ENCODE results near the gene CLPTM1L. TPM values are rescaled to one million over a fixed set of nuclear protein-coding genes. Genes with fewer than 3 reads are reported as not detected.
A peak's percentile ranks its signal among the peaks of the same experiment; 100 is the strongest.

Gene CLPTM1L, protein sequence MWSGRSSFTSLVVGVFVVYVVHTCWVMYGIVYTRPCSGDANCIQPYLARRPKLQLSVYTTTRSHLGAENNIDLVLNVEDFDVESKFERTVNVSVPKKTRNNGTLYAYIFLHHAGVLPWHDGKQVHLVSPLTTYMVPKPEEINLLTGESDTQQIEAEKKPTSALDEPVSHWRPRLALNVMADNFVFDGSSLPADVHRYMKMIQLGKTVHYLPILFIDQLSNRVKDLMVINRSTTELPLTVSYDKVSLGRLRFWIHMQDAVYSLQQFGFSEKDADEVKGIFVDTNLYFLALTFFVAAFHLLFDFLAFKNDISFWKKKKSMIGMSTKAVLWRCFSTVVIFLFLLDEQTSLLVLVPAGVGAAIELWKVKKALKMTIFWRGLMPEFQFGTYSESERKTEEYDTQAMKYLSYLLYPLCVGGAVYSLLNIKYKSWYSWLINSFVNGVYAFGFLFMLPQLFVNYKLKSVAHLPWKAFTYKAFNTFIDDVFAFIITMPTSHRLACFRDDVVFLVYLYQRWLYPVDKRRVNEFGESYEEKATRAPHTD
- total RNA-seq: 211 and 357 TPM in 2 replicates

DNA sequence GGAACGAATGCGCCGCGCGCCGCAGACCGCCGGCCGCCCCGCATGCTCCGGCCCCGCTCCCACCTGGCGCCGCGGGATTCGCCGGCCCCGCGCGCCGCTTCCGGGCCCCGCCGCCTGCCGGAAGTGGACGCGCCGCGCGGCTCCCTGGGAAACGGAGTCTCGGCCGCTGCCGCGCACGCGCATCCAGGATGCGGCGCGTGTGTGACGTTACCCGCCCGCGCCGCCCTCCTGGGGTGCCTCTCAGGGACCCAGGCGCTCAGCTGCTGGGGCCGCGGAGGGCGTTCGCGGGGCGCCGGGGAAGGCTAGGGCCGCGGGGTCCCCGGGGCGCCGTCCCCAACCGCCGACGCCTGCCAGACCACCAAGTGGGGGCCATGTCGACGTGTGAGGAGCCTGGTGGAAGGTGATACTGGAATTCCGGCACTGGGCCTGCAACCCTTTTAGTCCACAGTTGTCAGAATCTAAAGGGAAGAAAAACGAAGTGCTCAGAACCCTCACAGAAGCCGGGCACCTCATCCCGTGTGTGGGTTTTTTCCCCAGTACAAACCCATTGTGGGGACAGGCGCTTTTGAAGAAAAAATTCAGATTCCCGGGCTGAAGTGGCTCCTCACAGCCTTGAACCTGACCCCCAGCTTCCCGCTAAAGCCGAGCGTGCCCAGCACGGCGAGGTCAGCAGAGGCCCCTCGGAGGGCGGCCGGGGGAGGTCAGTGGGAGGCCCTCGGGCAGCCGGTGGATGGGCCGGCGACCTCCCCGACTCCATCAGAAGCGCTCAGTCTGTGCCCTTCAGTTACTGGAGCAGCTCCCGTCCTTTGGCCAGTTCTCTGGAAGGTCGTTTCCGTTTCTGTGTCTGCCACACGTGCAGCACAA lies at the start of gene CLPTM1L:
CLPTM1L (minus strand) TSS at position 125 of the 864 bp plus-strand sequence. CDS start 258 bp downstream, outside the sequence.
- peak; percentile 88 to 93 for DNase-seq (ENCODE audit: low read depth in 2 of 2)

DNA sequence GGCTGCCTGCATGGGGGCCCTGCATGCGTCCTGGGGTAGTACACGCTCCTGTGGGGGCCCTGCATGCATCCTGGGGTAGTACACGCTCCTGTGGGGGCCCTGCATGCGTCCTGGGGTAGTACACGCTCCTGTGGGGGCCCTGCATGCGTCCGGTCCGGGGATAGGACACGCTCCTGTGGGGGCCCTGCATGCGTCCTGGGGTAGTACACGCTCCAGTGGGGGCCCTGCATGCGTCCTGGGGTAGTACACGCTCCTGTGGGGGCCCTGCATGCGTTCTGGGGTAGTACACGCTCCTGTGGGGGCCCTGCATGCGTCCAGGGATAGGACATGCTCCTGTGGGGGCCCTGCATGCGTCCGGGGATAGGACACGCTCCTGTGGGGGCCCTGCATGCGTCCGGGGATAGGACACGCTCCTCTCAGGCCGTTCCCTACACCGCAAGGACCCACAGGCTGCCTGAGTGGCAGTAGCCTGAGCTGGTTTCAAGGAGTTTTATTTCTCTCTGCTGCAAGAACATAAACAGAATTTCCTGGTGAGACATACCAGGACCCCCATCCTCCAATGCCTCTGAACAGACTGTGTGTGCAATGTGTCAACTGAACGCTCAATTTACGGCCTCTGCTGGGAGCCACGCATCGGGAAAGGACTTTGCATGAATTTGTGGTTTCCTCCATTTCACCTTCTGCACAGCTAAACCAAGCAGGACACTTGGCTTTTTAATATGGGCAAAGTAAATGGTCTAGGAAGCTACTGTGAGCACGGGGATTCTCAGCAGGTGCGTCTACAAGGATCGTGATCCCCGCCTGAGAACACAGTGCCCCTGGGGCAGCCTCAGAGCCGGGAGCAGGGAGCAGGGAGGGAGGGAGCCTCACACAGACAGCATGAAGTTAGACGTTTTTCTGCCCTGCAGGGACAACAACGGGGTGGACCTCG lies 48.9 kb upstream of the CLPTM1L start:
- no peak for DNase-seq (ENCODE audit: low read depth in 2 of 2)

DNA sequence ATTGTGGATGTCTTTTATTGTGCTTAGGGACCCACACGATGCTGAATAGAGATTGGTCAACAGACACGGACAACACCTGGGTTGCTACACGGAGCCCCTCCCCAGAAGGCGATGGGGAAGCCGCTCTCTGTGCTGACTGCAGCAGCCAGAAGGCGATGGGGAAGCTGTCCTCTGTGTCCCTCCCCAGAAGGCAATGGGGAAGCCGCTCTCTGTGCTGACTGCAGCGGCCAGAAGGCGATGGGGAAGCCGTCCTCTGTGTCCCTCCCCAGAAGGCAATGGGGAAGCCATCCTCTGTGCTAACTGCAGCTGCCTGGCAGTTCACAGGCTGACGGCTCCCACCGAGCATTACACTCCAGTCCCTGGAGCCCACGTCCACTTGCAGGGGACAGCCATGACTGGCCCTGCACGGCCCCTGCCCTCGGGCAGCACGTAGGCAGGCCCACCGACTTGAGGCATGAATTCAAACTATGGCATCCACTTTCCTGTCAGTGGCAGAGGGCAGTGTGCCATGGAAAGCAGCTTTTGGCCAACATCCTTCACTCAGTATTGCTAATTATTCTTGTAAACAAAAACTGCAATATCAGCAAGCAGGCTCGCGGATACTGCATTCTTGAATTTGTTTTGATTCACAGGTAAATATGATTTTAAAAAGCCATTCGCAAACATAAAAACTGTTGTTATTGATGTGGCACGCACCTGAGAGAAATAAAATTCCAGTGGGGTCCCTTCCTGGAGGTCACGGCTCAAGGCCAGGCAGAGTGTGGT lies 48.1 kb upstream of the CLPTM1L start:
- no peak for DNase-seq (ENCODE audit: low read depth in 2 of 2)

DNA sequence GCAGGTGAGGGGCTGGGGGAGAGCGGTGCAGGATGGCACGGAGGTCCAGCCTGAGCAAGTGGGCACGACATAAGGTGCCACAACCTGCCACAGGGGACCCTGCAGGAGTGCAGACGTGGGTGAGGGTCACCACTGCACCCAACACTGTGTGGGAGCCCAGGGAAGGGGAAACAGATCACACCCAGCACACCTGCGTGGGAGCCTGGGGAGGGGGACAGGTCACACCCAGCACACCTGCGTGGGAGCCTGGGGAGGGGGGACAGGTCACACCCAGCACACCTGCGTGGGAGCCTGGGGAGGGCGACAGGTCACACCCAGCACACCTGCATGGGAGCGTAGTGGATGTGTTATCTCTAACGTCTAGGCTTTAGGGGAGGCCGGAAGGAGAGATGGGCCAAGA lies 47.4 kb upstream of the CLPTM1L start:
- no peak for DNase-seq (ENCODE audit: low read depth in 2 of 2)

DNA sequence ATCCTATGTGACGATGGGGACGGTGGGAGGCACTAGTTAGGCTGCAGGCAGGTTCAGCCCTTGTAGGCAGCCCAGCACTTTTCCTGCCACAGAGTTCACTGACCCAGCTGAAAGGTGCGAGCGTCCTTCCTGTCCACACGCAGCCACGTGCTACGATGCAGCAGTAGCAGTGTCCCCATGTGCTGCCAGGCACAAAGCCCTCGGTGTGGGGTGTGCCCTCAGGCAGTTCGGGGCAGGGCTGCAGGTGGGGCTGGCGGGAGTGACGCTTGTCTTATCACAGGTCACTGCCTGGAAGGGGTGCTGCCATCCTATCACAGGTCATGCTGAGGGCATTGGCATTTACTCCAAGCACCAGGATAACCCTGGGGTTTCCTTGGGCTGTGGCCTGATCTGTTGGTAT lies 46.8 kb upstream of the CLPTM1L start:
- DNase-seq (ENCODE audit: low read depth in 2 of 2): no peak

DNA sequence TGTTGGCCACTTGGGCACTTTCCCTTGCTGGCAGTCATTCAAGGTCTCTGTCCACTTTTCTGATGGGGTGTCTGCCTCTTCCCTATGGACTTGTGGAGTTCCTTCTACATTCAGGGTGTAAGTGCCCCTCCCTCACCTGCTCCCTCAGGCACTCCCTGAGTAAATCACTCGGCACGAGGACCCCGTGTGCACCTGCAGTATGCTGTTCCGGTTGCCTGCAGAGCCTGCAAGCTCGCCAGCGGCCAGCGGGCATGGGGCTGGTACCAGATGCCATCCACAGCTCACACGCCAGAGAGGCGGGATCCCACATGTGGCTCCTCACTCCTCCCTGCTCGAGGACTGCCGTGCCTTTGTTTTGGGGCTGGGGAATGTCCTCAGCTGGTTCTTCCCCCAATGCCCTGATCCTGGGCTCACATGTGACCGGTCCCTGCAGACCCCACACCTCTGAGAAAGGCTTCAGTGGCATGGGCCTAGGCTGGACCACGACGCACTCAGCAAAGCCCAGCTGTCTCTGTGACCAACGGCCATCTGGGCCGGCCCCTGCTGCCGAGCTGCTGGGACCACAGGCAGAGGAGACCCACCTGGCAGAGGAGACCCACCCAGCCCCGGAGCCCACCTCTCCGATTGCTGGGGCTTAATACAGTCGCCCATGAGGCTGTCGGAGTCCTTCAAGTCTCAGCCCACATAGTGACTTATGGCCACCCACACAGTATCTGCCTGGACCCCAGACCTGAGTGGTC lies 46.1 kb upstream of the CLPTM1L start:
- DNase-seq (ENCODE audit: low read depth in 2 of 2): no peak

DNA sequence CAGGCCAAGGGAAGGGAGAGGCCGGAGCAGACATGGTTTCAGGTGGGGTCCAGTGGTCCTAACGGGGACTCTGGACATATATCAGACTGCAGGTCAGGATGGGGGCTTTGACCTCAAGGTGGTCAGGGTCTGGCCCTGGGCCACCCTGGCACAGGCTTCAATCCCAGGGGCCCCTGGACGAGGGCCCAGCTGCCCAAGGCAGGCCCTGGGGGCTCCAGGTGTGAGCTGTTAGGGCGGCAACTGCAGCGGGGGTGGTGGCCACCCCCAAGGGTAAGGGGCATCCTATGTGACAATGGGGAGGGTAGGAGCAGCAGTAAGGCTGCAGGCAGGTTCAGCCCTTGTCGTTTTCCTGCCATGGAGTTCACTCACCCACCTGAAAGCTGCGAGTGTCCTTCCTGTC lies 45.4 kb upstream of the CLPTM1L start:
- DNase-seq (ENCODE audit: low read depth in 2 of 2): no peak

DNA sequence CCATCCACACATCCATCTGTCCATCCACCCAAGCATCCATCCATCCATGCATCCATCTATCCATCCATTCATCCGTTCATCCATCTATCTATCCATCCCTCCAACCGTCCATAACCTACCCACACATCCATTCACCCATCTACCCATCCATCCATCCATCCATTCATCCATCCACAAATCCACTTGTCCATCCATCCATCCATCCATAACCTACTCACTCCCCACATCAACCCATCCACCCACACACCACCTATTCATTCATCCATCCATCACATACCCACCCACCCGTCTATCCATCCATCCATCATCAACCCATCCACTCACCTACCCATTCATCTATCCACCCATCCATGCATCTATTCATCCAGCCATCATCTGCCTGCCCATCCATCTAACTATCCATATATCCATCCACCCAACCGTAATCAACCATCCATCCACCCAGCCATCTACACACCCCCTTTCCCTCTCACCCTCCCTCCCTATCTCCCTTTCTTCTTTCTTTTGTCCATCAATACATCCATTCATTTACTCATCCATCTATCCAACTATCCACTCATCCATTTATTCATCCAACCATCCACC lies 43.6 kb upstream of the CLPTM1L start:
- DNase-seq (ENCODE audit: low read depth in 2 of 2): no peak

DNA sequence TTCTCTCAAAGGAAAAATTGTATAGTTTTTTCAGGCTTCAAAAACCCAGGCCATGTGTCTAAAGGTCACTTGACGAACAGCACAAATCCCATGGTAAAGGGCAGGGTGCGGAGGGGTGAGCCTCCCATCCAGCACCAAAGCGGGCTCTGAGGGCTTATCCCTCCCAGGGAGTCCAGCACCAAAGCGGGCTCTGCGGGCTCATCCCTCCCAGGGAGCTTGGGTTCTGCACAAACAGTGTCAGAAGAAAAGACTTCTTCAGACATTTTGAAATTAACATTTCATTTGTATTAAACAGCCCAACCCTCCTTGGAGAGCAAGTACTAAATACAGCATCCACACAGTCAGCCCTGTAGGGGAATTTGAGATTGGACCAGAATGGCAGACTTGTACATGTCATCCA lies 43.0 kb upstream of the CLPTM1L start:
- DNase-seq (ENCODE audit: low read depth in 2 of 2): no peak

DNA sequence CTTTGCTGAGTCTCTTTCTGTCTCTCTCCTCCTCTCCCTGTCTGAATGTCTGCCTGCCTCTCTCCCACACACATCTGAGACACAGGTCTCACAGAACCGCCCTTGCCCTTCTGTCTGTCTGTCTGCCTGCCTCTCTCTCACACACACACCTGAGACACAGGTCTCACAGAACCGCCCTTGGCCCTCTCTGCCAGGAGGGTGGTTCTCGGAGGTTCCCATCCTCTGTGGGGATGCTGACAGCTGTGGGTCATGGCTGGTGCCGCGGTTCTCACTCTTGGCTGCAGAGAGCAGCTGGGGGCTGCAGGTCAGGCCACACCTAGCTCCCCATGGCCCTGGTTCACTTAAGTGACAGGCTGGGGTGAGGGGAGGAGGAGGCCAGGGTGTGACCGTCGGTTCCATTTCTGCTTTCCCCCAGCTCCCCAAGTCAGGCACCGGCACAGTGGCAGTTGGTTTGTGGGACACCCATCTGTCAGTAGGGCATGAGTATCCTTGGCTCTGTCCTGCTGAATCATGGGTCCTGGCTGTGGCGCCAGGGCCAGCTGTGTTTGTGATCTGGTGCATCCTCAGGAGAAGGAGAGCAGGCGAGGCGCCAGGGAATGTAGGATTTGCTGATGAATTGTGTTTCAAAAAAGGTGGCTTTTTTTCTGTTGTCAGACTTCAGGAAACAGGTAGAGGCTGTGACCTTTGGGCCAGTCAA lies 42.3 kb upstream of the CLPTM1L start:
- DNase-seq (ENCODE audit: low read depth in 2 of 2): no peak

DNA sequence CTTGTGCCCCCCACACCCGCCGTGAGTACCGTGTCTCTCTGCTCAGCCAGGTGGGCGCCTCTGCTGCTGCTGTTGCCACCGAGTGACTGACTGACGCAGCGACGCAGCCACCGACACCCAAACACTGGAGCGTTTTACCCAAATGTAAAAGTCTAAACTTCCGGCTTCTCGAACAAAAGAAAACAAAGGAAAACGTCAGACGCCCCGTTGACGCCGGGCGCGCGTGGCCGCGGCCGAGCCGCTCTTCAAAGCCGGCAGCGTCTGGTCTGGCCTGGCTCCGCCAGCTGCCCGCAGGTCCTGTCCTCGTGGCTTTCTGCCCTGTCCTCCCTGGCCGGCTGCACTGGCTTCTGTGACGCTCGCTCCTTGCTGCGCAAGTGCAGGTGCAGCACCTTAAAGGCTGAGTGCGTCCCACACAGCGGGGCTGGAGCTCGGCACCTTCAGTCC lies 41.4 kb upstream of the CLPTM1L start:
- peak; percentile 42 to 45 for DNase-seq (ENCODE audit: low read depth in 2 of 2)

DNA sequence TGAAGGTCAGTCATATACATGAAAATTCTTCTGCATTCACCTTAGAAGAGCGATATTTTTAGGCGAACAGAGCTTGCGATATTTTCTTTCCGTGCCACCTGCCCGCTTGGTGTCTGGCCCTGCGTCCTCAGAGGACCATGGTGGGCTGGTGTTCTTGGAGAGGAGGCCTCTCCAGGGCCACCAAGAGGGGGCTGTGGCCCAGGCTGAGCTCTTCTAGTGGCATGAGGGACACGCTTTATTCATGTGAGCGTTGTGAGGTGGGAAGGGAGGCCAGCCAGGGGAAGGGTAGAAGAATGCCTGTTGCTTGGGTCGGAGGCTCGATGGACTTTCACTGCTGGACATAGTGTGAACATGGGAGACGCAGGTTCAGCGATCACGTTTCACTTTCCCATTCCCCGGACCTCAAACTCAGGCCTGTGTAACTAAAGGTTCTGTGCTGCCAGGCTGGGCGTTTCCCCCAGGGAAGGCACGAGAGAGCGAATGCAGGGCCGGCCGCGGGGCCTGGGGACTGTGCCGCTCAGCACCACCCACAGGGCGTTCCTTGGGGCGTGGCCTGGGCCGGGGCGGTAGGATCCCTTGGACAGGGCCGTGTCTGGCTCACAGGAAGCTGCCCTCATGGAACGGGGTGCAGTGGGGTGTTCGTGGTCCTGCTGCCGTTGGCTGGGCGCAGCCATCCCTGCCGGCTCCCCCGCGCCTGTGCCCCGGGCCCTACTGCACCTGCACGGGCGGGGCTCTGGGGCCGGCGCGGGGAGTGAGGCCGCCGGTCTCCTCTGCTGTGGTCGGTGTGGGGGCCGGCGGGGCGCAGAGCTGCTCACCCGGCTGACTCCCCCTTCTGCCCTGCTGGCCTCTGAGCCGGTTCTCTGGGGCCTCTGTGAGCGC lies 40.7 kb upstream of the CLPTM1L start:
- DNase-seq (ENCODE audit: low read depth in 2 of 2): peak; percentile 50 to 56

DNA sequence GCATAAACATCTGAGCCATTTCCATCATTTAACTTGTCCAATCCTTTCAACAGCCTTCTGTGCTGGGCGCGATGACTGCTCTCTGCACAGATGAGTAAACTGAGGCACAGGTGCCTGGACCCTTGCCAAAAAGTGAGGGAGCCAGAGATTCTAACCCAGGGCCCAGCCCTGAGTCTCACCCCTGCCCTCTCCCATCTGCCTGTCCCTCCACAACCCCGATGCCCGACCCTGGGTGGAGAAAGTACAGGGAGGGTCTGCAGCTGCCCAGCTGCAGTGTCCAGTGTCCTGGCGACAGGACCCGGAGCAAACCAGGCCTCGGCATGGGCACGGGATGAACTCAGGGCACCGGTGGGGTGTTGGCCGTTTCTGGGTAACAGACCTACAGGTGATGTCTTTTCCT lies 39.6 kb upstream of the CLPTM1L start:
- DNase-seq (ENCODE audit: low read depth in 2 of 2): no peak

DNA sequence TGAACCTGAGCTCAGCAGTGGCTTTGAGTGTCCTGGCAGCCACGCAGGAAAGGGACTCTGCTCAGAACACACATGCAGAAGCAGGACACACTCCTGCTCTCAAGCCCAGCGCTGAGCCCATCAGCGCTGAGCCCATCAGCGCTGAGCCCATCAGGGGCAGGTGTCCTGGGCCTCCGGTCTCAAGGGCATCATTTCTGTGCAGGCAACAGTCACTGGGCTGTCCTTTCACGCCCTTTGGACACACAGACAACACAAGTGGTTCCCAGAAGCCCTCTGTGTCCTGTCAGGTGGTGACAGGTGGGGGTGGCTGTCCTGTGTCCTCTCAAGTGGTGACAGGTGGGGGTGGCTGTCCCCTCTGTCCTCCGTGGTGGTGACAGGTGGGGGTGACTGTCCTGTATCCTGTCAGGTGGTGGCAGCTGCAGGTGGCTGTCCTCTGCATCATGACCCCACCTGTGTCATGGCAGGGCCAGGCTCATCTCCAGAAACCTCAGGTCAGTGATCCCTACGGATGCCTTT lies 39.0 kb upstream of the CLPTM1L start:
- no peak for DNase-seq (ENCODE audit: low read depth in 2 of 2)

DNA sequence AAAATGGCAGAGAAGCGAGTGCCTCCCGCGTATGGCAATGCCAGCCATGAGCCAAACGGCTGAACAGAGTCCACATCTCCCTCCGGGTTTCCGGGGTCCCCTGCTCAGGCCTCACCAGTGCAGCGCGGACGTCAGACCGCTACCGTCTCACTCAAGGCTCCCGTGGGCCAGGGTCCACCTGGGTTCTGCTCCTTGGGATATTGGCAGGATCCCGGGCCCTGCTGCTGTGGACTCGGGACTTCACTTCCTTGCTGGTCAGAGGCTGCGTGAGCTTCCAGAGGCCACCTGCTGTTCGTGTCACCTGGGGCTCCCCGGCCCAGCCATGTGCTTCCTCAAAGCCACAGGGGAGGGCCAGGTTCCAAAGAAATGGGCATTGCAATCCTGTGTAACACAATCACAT lies 38.4 kb upstream of the CLPTM1L start:
- DNase-seq (ENCODE audit: low read depth in 2 of 2): no peak

DNA sequence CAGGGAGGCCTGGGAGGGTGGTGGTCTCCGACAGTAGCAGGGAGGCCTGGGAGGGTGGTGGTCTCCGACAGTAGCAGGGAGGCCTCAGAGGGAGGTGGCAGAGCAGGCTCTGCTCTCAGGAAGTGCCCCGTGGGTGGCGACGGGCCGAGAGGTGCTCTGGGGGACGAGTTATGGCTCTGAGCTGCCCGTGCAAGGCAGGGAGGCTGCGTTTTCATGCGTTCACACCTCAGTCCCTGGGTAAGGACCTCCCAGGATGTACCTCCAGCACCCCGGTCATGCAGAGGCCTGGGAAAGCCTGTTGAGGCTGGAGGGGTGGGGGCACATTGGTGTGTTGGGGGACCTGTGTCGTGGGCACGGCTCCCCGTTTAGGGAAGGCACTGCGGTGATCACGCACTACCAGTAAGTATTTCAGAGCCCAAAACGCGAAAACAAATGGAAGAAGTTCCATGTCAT lies 37.4 kb upstream of the CLPTM1L start:
- no peak for DNase-seq (ENCODE audit: low read depth in 2 of 2)
